ENCODE results near the gene GAS2L3. TPM values are rescaled to one million over a fixed set of nuclear protein-coding genes. Genes with fewer than 3 reads are reported as not detected.
A peak's percentile ranks its signal among the peaks of the same experiment; 100 is the strongest.

Gene GAS2L3
- total RNA-seq, 5 donors from 2014 or later (not counting 1 experiment from before 2014, with no cell fraction given), result 0.09 to 0.16 TPM; not detected in 3

GRCh38 chr12:100666588-100666987, 93.1 kb downstream of the GAS2L3 start:
- H3K9me3 ChIP-seq, result no peaks in the 10 kb centered on the region
- CTCF ChIA-PET, result no interaction called here
- WGBS (ENCODE audit: insufficient coverage), result 73% methylated on average over 2 of the region's 2 CpGs
- Mint-ChIP-seq H3K4me1 (no peaks in the 10 kb centered on the region), H3K27ac (no peak overlapping the region), H3K4me3 (no peak overlapping the region), H3K36me3 (no peaks in the 10 kb centered on the region), H3K9me3 (no peaks in the 10 kb centered on the region), H3K27me3 (peaks cover 6 to 8% of the 10 kb centered on the region in 2 donors)
- H3K36me3 ChIP-seq (ENCODE audit: control insufficient read depth in 2 of 2, extremely low read depth in 1 of 2, insufficient read depth in 1 of 2, low read length in 1 of 2), result no peaks in the 10 kb centered on the region
- H3K27ac ChIP-seq (ENCODE audit: low read length), result no peak overlapping the region
- no peak for DNase-seq
- no peaks in the 10 kb centered on the region for H3K4me1 ChIP-seq (ENCODE audit: control insufficient read depth in 1 of 2, extremely low read depth in 1 of 2, insufficient read depth in 2 of 2, low read length in 2 of 2)
- no peak for ATAC-seq (replicated peaks in 1 of 4)
- POLR2A ChIA-PET, result interaction anchor here in 1 of 2 donors (0.6 kb wide), 1 partner anchor 110 kb away, joined by 4 read pairs; no protein-coding TSS in a partner anchor
- no peak overlapping the region for H3K4me3 ChIP-seq (ENCODE audit: control insufficient read depth in 1 of 2, extremely low read depth in 1 of 2, low read length in 1 of 2)
- H3K27me3 ChIP-seq (replicated peaks in 1 of 2; ENCODE audit: control insufficient read depth in 2 of 2, extremely low read depth in 1 of 2, insufficient read depth in 2 of 2, low read length in 1 of 2), result peaks cover 0 to 3% of the 10 kb centered on the region in 2 experiments

DNA sequence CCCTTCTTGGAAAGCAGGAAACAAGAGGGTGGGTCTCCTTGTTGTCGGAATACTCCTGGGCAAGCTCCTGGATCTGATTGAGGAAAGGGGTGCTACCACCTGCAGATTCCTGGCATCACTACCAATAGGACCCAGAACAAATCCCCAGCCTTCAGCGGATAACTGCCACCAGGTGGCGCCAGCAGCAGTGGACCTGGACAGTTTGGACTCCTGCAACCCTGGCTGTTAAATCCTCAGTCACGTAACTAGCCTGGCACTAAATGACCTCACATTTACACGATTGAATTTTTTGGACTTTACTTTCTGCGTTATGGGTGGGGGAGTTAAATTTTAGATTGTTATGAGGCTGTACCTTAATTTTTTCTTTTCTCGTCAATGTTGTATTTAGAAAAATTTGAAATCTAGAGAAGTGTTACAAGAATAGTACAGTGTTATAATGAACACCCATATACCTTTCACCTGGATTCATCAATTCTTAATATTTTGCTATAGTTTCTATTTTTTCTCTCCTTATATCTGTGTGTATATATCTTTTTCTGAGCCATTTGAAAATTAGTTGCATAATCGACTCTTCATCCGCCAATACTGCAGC, 95.6 kb downstream of the GAS2L3 start:
- no peaks in the 10 kb centered on the region for H3K4me1 ChIP-seq (ENCODE audit: control insufficient read depth in 1 of 2, extremely low read depth in 1 of 2, insufficient read depth in 2 of 2, low read length in 2 of 2)
- H3K27ac ChIP-seq (ENCODE audit: low read length), result no peak overlapping the region
- no peaks in the 10 kb centered on the region for H3K9me3 ChIP-seq
- Mint-ChIP-seq H3K27ac (no peak overlapping the region), H3K36me3 (no peaks in the 10 kb centered on the region), H3K27me3 (peaks cover 6 to 14% of the 10 kb centered on the region in 2 donors), H3K9me3 (no peaks in the 10 kb centered on the region), H3K4me1 (no peaks in the 10 kb centered on the region), H3K4me3 (no peak overlapping the region)
- POLR2A ChIA-PET, result no interaction called here
- H3K27me3 ChIP-seq (replicated peaks in 1 of 2; ENCODE audit: control insufficient read depth in 2 of 2, extremely low read depth in 1 of 2, insufficient read depth in 2 of 2, low read length in 1 of 2), result peaks cover 0 to 7% of the 10 kb centered on the region in 2 experiments
- WGBS (ENCODE audit: insufficient coverage), result 11% methylated on average over 3 of the region's 9 CpGs
- no peak overlapping the region for H3K4me3 ChIP-seq (ENCODE audit: control insufficient read depth in 1 of 2, extremely low read depth in 1 of 2, low read length in 1 of 2)
- ATAC-seq (replicated peaks in 1 of 4) (no peak), DNase-seq (peak in 13 of 35 experiments; percentile 3 to 29 (median 11))
- CTCF ChIA-PET, result no interaction called here
- no peaks in the 10 kb centered on the region for H3K36me3 ChIP-seq (ENCODE audit: control insufficient read depth in 2 of 2, extremely low read depth in 1 of 2, insufficient read depth in 1 of 2, low read length in 1 of 2)

DNA sequence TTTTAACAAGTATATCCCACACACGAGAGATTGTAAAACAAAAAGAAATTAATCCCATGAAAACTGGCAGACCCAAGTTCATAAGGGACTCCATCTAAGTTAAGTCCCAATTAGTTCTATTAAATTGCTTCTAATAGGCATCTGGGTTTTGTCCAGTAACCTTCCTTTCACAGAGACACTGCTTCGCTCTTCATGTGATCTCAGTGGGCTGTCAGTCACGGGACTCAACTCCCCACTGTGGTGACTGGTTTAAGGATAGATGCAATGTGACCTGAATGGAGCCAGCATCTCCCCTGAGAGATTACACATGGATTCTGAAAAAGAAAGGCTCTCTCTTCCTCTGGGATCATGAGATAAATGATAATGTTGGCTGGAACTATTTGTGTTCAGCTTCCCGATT, 96.4 kb downstream of the GAS2L3 start:
- no peak for DNase-seq
- H3K27ac Mint-ChIP-seq, result no peak overlapping the region
- Histone ChIP-seq H3K27me3 (replicated peaks in 1 of 2; ENCODE audit: control insufficient read depth in 2 of 2, extremely low read depth in 1 of 2, insufficient read depth in 2 of 2, low read length in 1 of 2) (peaks cover 0 to 7% of the 10 kb centered on the region in 2 experiments), H3K4me1 (ENCODE audit: control insufficient read depth in 1 of 2, extremely low read depth in 1 of 2, insufficient read depth in 2 of 2, low read length in 2 of 2) (no peaks in the 10 kb centered on the region), H3K27ac (ENCODE audit: low read length) (no peak overlapping the region), H3K36me3 (ENCODE audit: control insufficient read depth in 2 of 2, extremely low read depth in 1 of 2, insufficient read depth in 1 of 2, low read length in 1 of 2) (no peaks in the 10 kb centered on the region), H3K4me3 (ENCODE audit: control insufficient read depth in 1 of 2, extremely low read depth in 1 of 2, low read length in 1 of 2) (no peak overlapping the region), H3K9me3 (no peaks in the 10 kb centered on the region)
- no peak overlapping the region for H3K4me3 Mint-ChIP-seq
- no peaks in the 10 kb centered on the region for H3K4me1 Mint-ChIP-seq
- 79% methylated on average over 3 of the region's 4 CpGs for WGBS (ENCODE audit: insufficient coverage)
- POLR2A ChIA-PET, result no interaction called here
- ATAC-seq (replicated peaks in 1 of 4), result no peak
- no peaks in the 10 kb centered on the region for H3K9me3 Mint-ChIP-seq
- H3K36me3 Mint-ChIP-seq, result no peaks in the 10 kb centered on the region
- CTCF ChIA-PET, result no interaction called here
- peaks cover 6 to 18% of the 10 kb centered on the region in 2 donors for H3K27me3 Mint-ChIP-seq

DNA sequence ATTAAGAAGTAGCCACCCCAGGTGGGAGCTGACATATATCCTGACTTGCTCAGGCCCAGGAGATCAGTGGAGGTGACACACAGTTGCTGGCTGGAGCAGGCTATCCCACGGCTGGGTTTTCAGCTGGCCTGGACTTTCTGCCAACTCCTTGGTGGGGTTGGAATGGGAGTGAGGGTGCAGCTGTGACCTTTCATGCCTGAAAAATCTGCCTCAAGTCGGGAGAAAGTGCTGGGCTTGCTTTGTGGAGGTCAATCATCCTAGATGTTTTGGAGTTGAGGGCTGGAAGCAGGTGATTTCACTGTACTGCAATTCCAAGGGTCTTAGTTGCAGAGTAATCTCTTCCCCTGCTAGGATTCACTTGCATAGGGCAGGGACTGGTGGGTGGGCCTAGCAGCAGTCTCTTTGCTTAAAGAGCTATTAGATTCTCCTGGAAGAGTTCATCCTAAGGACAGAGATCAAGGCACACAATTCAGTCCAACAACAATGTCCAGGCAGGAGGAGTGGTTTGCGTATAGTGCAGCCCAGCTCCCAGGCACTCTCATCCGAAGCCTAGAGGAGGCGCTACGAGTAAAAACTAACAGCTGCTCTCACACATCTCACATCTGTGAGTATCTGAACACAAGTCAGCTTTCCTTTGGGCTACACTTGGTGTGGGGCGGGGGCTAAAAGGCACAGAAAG, 98.1 kb downstream of the GAS2L3 start:
- no peak overlapping the region for H3K4me3 ChIP-seq (ENCODE audit: control insufficient read depth in 1 of 2, extremely low read depth in 1 of 2, low read length in 1 of 2)
- no peak overlapping the region for H3K4me3 Mint-ChIP-seq
- DNase-seq (no peak), ATAC-seq (replicated peaks in 1 of 4) (no peak)
- WGBS (ENCODE audit: insufficient coverage), result 63% methylated on average over 3 of the region's 7 CpGs
- ChIA-PET CTCF (interaction anchor here (0.5 to 1.7 kb wide), 5 partner anchors 9 to 1310 kb away, joined by 3 to 5 read pairs (median 3); no protein-coding TSS in a partner anchor), POLR2A (no interaction called here)
- H3K27me3 ChIP-seq (replicated peaks in 1 of 2; ENCODE audit: control insufficient read depth in 2 of 2, extremely low read depth in 1 of 2, insufficient read depth in 2 of 2, low read length in 1 of 2), result peaks cover 0 to 7% of the 10 kb centered on the region in 2 experiments
- H3K4me1 ChIP-seq (ENCODE audit: control insufficient read depth in 1 of 2, extremely low read depth in 1 of 2, insufficient read depth in 2 of 2, low read length in 2 of 2), result no peaks in the 10 kb centered on the region
- no peaks in the 10 kb centered on the region for H3K36me3 Mint-ChIP-seq
- H3K27ac ChIP-seq (ENCODE audit: low read length), result no peak overlapping the region
- no peaks in the 10 kb centered on the region for H3K9me3 ChIP-seq
- H3K9me3 Mint-ChIP-seq, result no peaks in the 10 kb centered on the region
- peaks cover 6 to 18% of the 10 kb centered on the region in 2 donors for H3K27me3 Mint-ChIP-seq
- H3K27ac Mint-ChIP-seq, result no peak overlapping the region
- no peaks in the 10 kb centered on the region for H3K4me1 Mint-ChIP-seq
- H3K36me3 ChIP-seq (ENCODE audit: control insufficient read depth in 2 of 2, extremely low read depth in 1 of 2, insufficient read depth in 1 of 2, low read length in 1 of 2), result no peaks in the 10 kb centered on the region

DNA sequence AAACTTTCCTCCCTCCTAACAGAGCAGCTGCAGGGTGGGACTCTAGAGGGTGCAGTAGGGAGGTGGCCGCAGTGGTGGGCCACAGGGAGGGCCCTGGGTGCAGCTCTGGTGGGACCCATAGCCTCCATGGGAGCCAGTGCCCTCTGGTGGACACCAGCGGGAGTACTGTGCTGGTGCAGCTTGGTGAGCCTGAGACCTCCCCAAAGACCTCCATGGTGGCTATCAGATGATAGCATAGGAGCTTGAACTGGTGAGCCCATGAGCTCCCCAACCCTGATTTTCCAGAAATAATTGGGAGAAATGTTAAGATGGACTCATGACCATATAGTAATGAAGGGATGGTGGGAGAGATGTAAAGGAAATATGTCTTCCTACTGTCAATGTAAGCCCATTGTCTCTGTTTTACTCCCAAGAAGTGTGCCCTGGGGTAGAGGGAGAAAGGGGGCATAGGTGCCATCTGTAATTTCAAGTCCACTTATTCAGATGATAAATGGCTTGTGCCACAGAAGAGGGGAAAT, 98.7 kb downstream of the GAS2L3 start:
- Mint-ChIP-seq H3K9me3 (no peaks in the 10 kb centered on the region), H3K4me3 (no peak overlapping the region), H3K27ac (no peak overlapping the region), H3K36me3 (no peaks in the 10 kb centered on the region), H3K4me1 (no peaks in the 10 kb centered on the region), H3K27me3 (peaks cover 6 to 18% of the 10 kb centered on the region in 2 donors)
- no peaks in the 10 kb centered on the region for H3K9me3 ChIP-seq
- H3K27ac ChIP-seq (ENCODE audit: low read length), result no peak overlapping the region
- no peak overlapping the region for H3K4me3 ChIP-seq (ENCODE audit: control insufficient read depth in 1 of 2, extremely low read depth in 1 of 2, low read length in 1 of 2)
- CTCF ChIA-PET, result interaction anchor here (0.6 to 1.7 kb wide), 4 partner anchors 9 to 437 kb away, joined by 3 to 5 read pairs (median 4); no protein-coding TSS in a partner anchor
- ATAC-seq (replicated peaks in 1 of 4), result no peak
- H3K27me3 ChIP-seq (replicated peaks in 1 of 2; ENCODE audit: control insufficient read depth in 2 of 2, extremely low read depth in 1 of 2, insufficient read depth in 2 of 2, low read length in 1 of 2), result peaks cover 0 to 4% of the 10 kb centered on the region in 2 experiments
- DNase-seq, result peak in 12 of 35 experiments; percentile 1 to 17 (median 3)
- H3K36me3 ChIP-seq (ENCODE audit: control insufficient read depth in 2 of 2, extremely low read depth in 1 of 2, insufficient read depth in 1 of 2, low read length in 1 of 2), result no peaks in the 10 kb centered on the region
- no peaks in the 10 kb centered on the region for H3K4me1 ChIP-seq (ENCODE audit: control insufficient read depth in 1 of 2, extremely low read depth in 1 of 2, insufficient read depth in 2 of 2, low read length in 2 of 2)
- WGBS (ENCODE audit: insufficient coverage), result 20% methylated on average over 1 of the region's 2 CpGs
- POLR2A ChIA-PET, result no interaction called here

- POLR2A ChIA-PET, result no interaction called here
- H3K4me3 ChIP-seq (ENCODE audit: control insufficient read depth in 1 of 2, extremely low read depth in 1 of 2, low read length in 1 of 2), result no peak overlapping the region
- H3K27me3 ChIP-seq (replicated peaks in 1 of 2; ENCODE audit: control insufficient read depth in 2 of 2, extremely low read depth in 1 of 2, insufficient read depth in 2 of 2, low read length in 1 of 2), result peaks cover 0 to 4% of the 10 kb centered on the region in 2 experiments
- ATAC-seq (replicated peaks in 1 of 4) (no peak), DNase-seq (no peak)
- WGBS (ENCODE audit: insufficient coverage), result 40% methylated on average over 3 of the region's 7 CpGs
- peaks cover 16 to 26% of the 10 kb centered on the region in 2 donors for H3K27me3 Mint-ChIP-seq
- no peaks in the 10 kb centered on the region for H3K9me3 ChIP-seq
- no peak overlapping the region for H3K27ac ChIP-seq (ENCODE audit: low read length)
- H3K4me3 Mint-ChIP-seq, result no peak overlapping the region
- no peaks in the 10 kb centered on the region for H3K36me3 ChIP-seq (ENCODE audit: control insufficient read depth in 2 of 2, extremely low read depth in 1 of 2, insufficient read depth in 1 of 2, low read length in 1 of 2)
- H3K36me3 Mint-ChIP-seq, result no peaks in the 10 kb centered on the region
- H3K4me1 Mint-ChIP-seq, result no peaks in the 10 kb centered on the region
- CTCF ChIA-PET, result interaction anchor here in 1 of 2 donors (0.6 kb wide), 1 partner anchor 445 kb away, joined by 3 read pairs; no protein-coding TSS in a partner anchor
- no peak overlapping the region for H3K27ac Mint-ChIP-seq
- H3K4me1 ChIP-seq (ENCODE audit: control insufficient read depth in 1 of 2, extremely low read depth in 1 of 2, insufficient read depth in 2 of 2, low read length in 2 of 2), result no peaks in the 10 kb centered on the region
- peaks cover 0 to 6% (median 0%) of the 10 kb centered on the region in 3 donors for H3K9me3 Mint-ChIP-seq
Observed at GRCh38 chr12:100674036-100674888, 100.8 kb downstream of the GAS2L3 start.

All from T-cell (primary cell).